Amniotic epithelial cell (primary cell): ENCODE data around the gene E2F6.

ENCODE experiments used
- DNase-seq: peaks from one replicate; pipeline ENCODE4 v3.0.0-alpha.2; 2010; ENCODE audit warnings: low read depth

E2F6 gene

GRCh38 chr2:11493282-11493681, 27.3 kb upstream of the E2F6 start:
- DNase-seq, result no peak

GRCh38 chr2:11492720-11493119, 26.8 kb upstream of the E2F6 start:
- no peak for DNase-seq

GRCh38 chr2:11492244-11492643, 26.3 kb upstream of the E2F6 start:
- no peak for DNase-seq

GRCh38 chr2:11491348-11491933, 25.5 kb upstream of the E2F6 start:
- peak; percentile 2 for DNase-seq

GRCh38 chr2:11490194-11490593, 24.2 kb upstream of the E2F6 start:
- no peak for DNase-seq

- no peak for DNase-seq
Measured at GRCh38 chr2:11488809-11489208, 22.8 kb upstream of the E2F6 start.

GRCh38 chr2:11483806-11484617, 18.1 kb upstream of the E2F6 start:
- DNase-seq, result no peak

GRCh38 chr2:11482473-11483035, 16.6 kb upstream of the E2F6 start:
- no peak for DNase-seq

GRCh38 chr2:11481789-11482472, 16.0 kb upstream of the E2F6 start:
- DNase-seq, result no peak

GRCh38 chr2:11481426-11481788, 15.4 kb upstream of the E2F6 start:
- DNase-seq, result no peak

- no peak for DNase-seq
Measured at GRCh38 chr2:11480859-11481258, 14.9 kb upstream of the E2F6 start.

GRCh38 chr2:11480406-11480805, 14.4 kb upstream of the E2F6 start:
- DNase-seq, result no peak

- no peak for DNase-seq
Measured at GRCh38 chr2:11478899-11479605, 13.1 kb upstream of the E2F6 start.

- DNase-seq, result peak; percentile 70
Measured at GRCh38 chr2:11477994-11478393, 12.0 kb upstream of the E2F6 start.

GRCh38 chr2:11473659-11474433, 7.9 kb upstream of the E2F6 start:
- DNase-seq, result no peak

- no peak for DNase-seq
Measured at GRCh38 chr2:11467749-11468148, 1.8 kb upstream of the E2F6 start.

GRCh38 chr2:11467129-11467649, 1.2 kb upstream of the E2F6 start:
- no peak for DNase-seq

GRCh38 chr2:11466307-11467128, 557 bp upstream of the E2F6 start:
- DNase-seq, result no peak

GRCh38 chr2:11465110-11465484, 864 bp downstream of the E2F6 start:
- no peak for DNase-seq

GRCh38 chr2:11459816-11460215, 6.1 kb downstream of the E2F6 start:
- DNase-seq, result no peak
